Ovary (tissue), 3 donors: ENCODE measurements around the gene TMEM167A.

Source experiments
- POLR2A ChIP-seq: fragments of 450-650 bp; IDR thresholded peaks from one replicate; pipeline ENCODE4 v1.6.1; 2017; ENCODE audit warnings: antibody characterized with exemption, mild to moderate bottlenecking, moderate library complexity
- TF ChIP-seq, protein P1 (sequence below), 3 donors: fragments of 450-650 bp in 2 of 3; fragments of 200-600 bp in 1 of 3; IDR thresholded peaks; one replicate each; pipeline versions ENCODE4 v1.5.1 to v1.8.0; 2016 to 2022; ENCODE audit warnings: antibody characterized with exemption in 3 of 3, mild to moderate bottlenecking in 1 of 3
- donor health status: DM: no; HTN: no; CAD: no.

DNA sequence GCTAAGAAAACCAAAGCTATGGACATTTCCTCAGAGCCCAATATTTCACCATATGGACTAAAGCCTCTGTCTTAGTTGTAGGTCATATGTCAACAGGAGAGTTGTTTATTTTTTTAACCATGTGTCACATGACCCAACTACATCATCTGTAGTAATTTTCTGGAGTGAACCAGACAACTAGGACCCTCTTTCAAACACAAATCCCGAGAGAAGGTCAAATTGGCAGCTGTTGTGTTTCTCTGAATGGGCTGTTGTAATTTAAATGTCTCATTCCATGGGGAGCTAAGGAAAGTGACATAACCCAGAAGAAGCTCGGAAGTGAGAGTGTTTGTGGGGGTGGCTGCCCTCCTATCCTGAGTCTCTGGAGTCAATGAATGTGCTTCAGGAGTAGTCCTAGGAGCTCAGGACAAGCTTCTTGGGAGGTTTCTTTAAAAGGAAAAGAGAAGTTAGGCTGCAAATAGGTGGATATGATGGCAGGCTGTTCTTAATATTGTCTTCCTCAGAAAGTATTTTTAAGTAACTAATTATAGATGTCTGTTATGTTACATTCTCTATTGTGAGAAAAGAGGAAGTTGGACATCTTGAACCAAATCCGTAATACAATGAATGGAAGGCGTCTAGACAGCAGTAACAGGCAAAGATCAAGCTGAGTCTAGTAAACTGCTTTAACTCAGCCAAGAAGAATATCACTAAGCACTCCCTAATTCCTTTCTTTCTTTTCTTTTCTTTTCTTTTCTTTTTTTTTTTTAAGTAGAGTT lies 50.1 kb downstream of the TMEM167A start:
- TF ChIP-seq, protein P1, sequence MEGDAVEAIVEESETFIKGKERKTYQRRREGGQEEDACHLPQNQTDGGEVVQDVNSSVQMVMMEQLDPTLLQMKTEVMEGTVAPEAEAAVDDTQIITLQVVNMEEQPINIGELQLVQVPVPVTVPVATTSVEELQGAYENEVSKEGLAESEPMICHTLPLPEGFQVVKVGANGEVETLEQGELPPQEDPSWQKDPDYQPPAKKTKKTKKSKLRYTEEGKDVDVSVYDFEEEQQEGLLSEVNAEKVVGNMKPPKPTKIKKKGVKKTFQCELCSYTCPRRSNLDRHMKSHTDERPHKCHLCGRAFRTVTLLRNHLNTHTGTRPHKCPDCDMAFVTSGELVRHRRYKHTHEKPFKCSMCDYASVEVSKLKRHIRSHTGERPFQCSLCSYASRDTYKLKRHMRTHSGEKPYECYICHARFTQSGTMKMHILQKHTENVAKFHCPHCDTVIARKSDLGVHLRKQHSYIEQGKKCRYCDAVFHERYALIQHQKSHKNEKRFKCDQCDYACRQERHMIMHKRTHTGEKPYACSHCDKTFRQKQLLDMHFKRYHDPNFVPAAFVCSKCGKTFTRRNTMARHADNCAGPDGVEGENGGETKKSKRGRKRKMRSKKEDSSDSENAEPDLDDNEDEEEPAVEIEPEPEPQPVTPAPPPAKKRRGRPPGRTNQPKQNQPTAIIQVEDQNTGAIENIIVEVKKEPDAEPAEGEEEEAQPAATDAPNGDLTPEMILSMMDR (IDR thresholded peaks at IDR 0.05): no peak
- TF ChIP-seq POLR2A: no peak
